Measurements from ENCODE around the gene NSD1.

GRCh38 chr5:177333420-177334154, 200.0 kb downstream of the NSD1 start:
- TF ChIP-seq CTCF (IDR thresholded peaks at IDR 0.05), result no peak
- TF ChIP-seq POLR2A (IDR thresholded peaks at IDR 0.05), result no peak

Data from esophagus squamous epithelium (tissue), 4 donors.